Femur (tissue), 1 donor: ENCODE results near the gene GALNT9.
"Not testable (repeated sequence)": the region's sequence is repeated elsewhere in the genome, so short reads cannot be mapped to it uniquely, and the experiment has no call there.

Experiments used
- DNase-seq: peaks from one replicate; pipeline ENCODE4 v3.0.0-alpha.2; 2017

The GALNT9 gene

DNA sequence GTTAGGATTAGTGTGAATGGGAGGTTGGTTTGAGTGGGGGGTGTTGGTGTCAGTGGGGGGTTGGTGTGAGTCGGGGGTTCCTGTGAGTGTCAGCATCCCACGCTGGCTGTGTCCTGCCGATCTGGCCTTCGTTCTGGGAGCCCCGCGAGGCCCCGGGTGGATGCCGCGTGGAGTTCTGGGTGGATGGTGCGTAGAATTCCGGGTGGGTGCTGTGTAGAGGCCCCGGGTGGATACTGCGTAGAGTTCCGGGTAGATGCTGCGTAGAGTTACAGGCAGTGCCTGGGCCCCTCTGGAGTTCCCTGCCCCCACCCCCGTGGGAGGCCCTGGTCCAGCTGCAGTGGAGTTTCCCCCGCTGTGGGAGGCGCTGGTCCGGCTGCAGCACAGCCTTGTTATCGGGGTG, 176.4 kb downstream of the GALNT9 start:
- no peak for DNase-seq

DNA sequence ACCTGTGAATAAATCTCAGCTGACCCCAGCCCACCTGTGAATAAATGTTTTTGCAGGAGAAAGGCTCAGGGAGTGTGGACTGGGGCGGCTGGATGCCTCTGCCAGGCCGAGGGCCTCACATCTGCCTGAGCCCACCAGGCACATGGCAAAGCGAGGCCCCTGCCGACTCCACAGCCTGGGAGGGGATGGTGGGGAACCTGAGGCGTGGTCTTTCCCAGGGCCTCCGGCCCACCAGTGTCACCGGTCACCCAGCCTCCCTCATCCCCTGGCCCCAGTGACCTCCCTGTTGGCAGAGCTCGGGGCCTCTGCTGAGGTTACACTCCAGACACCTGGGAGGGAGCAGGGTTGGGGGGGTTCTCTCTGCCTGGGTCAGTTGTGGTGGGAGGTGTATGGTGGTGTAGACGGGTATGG, 177.0 kb downstream of the GALNT9 start:
- DNase-seq, result no peak

DNA sequence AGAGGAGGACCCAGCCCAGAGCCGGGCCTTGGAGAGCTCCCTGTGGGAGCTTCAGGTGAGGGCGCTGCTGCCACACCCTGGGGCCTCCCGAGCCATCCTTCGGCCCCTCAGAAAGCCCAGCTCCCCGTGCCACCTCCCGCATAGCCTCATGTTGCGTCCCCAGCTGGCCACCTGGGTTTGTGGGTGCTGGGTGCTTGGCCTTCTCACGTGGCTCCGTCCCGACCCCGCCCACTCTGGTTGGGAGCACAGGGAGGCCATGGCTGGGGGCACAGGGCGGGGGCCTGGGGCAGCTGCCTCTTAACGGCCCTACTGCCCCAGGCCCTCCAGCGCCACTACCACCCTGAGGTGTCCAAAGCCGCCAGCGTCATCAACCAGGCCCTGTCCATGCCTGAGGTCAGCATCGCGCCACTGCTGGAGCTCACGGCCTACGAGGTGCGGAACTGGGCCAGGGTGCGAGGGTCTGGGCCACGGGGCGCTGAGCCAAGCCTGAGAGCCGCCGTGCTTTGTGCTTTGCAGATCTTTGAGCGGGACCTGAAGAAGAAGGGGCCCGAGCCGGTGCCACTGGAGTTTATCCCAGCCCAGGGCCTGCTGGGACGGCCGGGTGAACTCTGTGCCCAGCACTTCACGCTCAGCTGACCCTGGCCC, 177.5 kb downstream of the GALNT9 start:
- no peak for DNase-seq

GRCh38 chr12:132151145-132151765, 178.1 kb downstream of the GALNT9 start:
- no peak for DNase-seq

GRCh38 chr12:132150780-132151144, 178.6 kb downstream of the GALNT9 start:
- DNase-seq, result no peak

- not testable (repeated sequence) for DNase-seq
Observed at GRCh38 chr12:132149526-132149925, 179.9 kb downstream of the GALNT9 start.

DNA sequence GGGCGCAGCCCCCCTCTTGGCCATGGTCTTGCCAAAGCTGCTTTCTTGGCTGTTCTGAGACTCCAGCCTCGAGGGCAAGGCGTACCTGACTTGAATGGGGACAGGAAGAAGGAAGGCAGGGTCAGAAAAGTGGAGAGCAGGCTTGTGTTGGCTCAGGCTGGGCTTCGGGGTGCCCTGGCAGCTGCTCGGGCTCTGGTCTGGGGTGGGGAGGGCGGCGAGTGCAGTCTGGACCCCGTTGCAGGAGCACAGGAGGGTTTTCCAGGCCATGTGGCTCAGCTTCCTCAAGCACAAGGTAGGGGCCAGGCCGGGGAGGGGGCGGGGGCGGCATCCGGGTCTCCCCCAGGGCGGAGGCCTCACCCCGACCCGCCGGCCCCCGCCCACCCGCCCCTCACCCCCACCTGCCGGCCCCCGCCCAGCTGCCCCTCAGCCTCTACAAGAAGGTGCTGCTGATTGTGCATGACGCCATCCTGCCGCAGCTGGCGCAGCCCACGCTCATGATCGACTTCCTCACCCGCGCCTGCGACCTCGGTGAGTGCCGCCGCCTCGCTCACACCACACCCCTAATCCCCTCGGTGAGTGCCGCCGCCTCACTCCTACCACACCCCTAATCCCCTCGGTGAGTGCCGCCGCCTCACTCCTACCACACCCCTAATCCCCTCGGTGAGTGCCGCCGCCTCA, 180.9 kb downstream of the GALNT9 start:
- DNase-seq, result no peak

DNA sequence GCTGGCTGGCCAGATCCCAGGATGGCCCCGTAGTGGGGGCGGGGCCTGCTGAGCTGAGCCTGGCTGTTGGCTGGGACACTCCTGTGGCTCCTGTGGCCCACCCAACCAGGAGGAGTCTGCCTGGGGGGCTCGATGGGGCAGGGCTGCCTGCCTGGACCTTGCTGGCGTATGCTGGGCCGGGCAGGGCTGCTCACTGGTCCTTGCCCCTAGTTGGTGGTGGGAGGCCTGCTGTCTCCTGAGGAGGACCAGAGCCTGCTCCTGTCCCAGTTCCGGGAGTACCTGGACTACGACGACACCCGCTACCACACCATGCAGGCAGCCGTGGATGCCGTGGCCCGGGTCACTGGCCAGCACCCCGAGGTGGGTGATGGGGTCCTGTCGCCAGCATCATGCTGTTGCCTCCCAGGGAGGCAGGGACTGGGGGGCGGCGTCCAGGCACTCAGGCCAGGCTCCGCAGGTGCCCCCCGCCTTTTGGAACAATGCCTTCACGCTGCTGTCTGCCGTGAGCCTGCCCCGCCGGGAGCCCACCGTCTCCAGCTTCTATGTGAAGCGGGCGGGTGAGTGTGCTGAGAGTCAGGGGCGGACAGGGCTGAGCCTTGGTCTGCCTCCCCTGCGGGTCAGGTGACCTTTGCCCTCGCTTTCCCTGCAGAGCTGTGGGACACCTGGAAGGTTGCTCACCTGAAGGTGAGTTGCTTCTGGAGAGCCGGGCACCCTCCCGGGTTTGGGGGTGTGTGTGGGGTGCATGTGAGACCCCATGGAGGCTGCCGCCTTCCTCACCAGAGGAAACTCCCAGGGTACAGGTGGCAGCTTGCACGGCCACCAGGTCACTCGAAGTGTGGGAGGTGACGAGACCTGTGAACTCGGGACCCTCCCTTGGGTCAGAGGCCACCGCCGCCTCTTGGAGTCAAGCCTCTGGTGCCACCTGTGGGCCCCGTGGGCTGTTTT, 181.7 kb downstream of the GALNT9 start:
- DNase-seq, result peak; percentile 19

- no peak for DNase-seq
Observed at GRCh38 chr12:132146772-132147422, 182.5 kb downstream of the GALNT9 start.
